SIG-M5 (cell line): ENCODE data around the gene SPG11.
"Not testable (repeated sequence)": the region's sequence is repeated elsewhere in the genome, so short reads cannot be mapped to it uniquely, and the experiment has no call there.

Experiments
- DNase-seq: peaks from one replicate; lab custom pipeline; 2025; lab: John Stamatoyannopoulos, UW

SPG11 gene

DNA sequence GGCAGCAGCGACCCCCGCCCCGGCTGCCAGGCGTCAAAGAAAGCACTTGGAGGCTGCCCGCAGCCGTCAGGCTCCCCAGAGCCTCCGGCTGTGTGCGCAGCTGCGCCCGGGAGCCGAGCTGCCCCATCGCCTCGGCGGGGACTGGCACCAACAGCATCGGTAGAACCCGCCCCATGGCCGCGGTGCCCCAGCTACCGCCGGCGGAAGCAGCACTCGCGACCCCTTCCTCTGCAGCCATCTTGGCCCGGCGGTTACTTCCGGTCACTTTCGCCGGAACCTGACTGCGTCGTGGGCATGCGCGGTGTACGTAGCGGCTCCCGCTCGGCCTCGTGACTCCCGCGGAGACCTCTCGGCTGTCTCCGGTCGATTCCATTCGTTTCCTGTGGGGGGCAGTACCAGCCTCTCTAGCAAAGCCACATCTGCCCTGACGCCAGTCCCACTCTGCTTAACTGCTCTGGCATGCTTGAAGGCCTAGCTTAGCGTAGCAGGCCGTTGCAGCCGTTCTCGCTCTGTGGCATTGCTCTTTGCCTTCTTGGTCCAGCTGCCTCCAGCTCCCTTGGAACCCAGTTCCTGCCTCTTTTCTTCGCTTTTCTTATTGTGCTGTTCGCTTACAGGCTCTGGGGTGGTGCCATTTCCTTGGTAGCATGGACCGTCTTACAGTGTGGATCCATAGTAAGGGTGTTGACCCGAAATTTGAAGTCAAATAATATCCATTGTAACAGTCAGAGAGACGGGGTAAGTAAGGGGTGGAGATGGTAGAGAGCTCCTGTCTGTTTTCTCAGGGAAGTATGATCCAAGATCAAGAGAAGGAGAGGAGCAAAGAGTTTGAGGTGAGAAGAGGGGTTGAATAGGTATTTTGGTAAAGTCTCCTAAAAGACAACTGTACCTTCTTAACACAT, at the start of gene SPG11:
Gene SPG11, minus strand, starts transcription at position 253 of the 899 bp plus-strand sequence. Its CDS starts 15 bp downstream, at position 238.
- DNase-seq = peak; percentile 79

GRCh38 chr15:44712346-44713005, 49.0 kb upstream of the SPG11 start:
- peak; percentile 52 for DNase-seq

GRCh38 chr15:44711743-44712345, 48.4 kb upstream of the SPG11 start:
- DNase-seq = no peak

GRCh38 chr15:44711096-44711742, 47.8 kb upstream of the SPG11 start, which contains the start of the genes B2M and PATL2:
Gene B2M, plus strand, starts transcription at chr15:44711517. Its CDS starts 30 bp downstream, at chr15:44711547.
Gene PATL2, minus strand, starts transcription at chr15:44711323. Its CDS starts 34,833 bp downstream, at chr15:44676490.
- DNase-seq = peak; percentile 75

- DNase-seq = peak; percentile 27
Measured at GRCh38 chr15:44710236-44711095, 47.0 kb upstream of the SPG11 start.

DNA sequence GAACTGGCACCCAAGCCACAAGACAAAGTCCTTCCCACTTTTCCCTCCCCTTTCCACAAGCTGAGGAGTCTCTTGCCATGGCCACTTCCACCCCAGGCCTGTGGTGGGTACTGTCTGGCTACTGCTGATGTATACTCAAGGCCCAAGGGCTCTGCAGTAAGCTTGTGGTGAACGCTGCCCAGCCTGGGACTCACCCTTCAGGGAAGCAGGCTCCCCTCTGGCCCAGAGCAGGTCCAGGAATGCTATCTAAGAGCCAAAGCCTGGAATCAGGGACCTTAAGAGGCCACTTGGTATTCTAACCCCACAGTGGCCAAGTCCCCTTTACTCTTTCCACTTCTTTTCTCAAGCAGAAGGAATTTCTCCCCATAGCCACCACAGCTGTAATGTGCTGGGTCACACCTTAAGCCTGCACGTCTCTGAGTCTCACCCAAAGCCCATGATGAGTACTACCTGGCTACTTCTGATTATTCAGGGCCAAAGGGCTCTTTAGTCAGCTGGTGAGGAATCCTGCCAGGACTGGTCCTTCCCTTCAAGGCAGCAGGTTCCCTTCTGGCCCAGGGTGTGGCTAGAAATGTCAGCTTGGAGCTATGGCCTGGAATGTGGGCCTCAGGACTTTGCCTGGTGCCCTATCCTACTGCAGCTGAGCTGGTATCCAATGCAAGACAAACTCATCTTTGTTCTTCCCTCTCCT, 43.6 kb upstream of the SPG11 start:
- no peak for DNase-seq

GRCh38 chr15:44706401-44706800, 42.9 kb upstream of the SPG11 start:
- DNase-seq = no peak

GRCh38 chr15:44705986-44706385, 42.5 kb upstream of the SPG11 start:
- no peak for DNase-seq

DNA sequence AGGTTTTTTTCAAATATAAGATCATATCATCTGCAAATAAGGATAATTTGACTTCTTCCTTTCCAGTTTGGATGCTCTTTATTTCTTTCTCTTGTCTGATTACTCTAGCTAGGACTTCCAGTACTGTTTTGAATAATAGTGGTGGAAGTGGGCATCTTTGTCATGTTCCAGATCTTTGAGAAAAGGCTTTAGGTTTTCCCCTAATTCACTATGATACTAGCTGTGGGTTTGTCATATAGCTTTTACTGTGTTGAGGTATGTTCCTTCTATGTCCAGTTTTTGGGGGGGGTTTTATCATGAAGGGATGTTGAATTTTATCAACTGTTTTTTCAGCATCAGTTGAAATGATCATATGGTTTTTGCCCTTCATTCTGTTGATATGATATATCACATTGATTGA, 37.2 kb upstream of the SPG11 start:
- DNase-seq = not testable (repeated sequence)

DNA sequence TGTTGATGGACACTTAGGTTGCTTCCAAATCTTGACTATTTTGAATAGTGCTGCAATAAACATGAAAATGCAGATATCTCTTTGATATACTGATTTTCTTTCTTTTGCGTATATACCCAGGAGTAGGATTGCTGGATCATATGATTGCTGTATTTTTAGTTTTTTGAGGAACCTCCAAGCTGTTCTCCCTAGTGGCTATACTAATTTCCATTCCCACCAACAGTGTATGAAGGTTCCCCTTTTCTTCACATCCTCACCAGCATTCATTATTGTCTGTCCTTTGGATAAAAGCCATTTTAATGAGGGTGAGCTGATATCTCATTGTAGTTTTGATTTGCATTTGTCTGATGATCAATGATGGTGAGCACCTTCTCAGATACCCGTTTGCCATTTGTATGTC, 35.2 kb upstream of the SPG11 start:
- DNase-seq = no peak

- no peak for DNase-seq
Measured at GRCh38 chr15:44697014-44697413, 33.6 kb upstream of the SPG11 start.

DNA sequence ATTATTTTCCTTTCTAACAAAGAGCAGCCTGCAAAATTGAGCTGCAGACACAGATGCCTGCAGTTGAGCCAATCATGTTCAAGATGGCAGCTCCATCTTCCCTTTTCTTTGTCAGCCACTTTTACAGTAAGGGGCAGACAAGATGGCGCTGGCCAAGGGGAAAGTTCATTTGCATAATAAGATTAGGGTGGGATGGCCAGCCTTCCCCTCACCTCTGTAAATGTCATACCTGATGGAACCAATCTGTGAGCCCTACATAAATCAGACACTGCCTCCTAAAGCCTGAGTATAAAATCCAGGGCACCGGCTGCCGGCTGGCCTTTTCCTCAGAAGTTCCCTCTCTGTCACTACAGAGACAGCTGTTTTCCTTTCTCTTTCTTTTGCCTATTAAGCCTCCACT, 31.8 kb upstream of the SPG11 start:
- no peak for DNase-seq

DNA sequence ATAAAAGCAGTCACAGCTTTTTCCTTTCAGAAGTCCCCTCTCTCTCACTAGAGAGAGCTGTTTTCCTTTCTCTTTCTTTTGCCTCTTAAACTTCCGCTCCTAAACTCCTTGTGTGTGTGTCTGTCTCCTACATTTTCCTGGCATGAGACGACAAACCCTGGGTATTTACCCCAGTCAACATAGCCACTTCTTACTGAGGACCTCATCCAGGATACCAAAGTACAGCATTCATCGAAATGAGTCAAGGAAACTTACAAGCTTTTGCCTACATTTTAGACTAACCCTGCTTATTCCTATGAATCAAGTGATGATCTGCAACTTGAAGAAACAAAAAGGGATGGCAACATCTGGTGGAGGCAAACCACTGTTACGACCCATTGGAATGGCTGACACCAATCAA, 31.0 kb upstream of the SPG11 start:
- no peak for DNase-seq

DNA sequence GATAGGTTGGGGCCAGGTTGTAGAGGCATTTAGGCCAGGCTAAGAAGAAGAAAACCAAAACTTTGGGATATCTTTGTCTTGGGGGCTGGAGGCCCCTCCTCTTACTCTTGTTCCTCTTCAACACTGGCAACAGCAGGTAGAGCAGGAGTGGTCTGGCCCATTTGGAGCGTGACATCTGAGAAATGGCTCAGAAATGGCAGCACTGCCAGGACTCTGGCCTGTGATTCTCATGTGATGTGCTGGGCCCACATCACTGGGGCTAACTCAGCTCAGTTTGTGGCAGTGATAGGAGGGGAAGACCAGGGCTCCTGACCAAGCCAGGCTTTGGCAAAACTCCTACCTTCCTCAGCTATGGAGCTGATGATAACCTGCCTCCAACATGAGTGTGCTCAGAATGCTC, 29.2 kb upstream of the SPG11 start:
- no peak for DNase-seq

- not testable (repeated sequence) for DNase-seq
Measured at GRCh38 chr15:44690245-44690644, 26.8 kb upstream of the SPG11 start.

DNA sequence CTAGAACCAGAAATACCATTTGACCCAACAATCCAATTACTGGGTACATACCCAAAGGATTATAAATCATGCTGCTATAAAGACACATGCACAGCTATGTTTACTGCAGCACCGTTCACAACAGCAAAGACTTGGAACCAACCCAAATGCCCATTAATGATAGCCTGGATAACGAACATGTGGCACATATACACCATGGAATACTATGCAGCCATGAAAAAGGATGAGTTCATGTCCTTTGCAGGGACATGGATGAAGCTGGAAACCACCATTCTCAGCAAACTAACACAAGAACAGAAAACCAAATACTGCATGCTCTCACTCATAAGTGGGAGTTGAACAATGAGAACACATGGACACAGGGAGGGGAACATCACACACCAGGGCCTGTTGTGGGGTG, 25.9 kb upstream of the SPG11 start:
- not testable (repeated sequence) for DNase-seq

GRCh38 chr15:44682809-44683682, 19.6 kb upstream of the SPG11 start:
- DNase-seq = not testable (repeated sequence)

DNA sequence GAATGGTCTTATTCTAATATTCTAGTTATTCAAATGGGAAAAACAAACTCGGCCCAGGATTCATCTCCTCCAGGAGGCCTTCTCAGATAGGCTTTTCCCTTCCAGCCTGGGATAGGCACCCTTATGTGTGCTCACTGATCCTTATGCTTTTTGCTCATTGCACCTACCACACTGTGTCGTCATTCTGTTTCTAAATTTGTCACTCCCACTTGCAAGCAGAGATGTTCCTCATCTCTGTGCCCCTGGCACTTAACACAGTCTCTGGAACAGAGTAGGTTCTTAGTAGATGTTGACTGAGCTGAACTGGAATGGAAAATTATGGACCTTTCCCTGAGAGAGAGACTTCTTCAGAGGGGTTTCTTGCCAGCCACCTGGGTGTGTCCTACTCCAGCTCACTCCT, 18.7 kb upstream of the SPG11 start:
- DNase-seq = no peak

DNA sequence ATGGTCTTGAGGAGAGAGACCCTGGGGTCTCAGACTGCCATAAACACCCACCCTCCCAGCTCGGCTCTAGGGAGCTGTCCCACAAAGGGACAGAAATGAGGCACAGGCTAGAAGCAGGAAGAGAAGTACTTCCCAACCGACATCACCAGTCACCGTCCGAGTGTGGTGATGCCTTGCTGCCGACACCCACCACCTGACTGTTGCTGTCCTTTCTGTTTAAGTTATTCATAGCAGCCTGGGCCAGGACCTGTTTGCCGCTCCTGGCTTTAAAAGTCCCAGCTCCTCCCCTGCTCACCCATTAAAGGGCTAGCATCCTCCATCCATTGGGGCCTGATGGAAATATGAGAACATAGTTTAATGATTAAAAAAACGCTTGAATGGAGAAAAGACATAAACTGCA, 13.2 kb upstream of the SPG11 start:
- no peak for DNase-seq

DNA sequence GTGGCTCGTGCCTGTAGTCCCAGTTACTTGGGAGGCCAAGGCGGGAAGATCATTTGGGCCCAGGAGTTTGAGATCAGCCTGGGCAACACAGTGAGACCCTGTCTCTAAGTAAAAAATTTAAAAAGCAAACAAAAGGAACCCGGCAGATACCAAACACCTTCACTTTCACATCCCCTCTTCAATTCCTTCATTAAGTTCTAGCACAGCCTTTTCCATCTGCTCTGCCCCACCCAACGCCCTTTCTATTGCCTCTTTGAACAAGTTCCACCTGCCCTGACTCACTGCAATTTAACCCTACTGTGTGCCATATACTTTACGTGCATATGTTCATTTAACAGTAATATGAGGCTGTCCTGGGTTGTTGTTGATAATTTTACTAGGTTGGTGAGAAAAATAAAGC, 12.4 kb upstream of the SPG11 start:
- no peak for DNase-seq
